HepG2 (cell line): ENCODE results near the gene GRIK5. TPM values are rescaled to one million over a fixed set of nuclear protein-coding genes. Genes with fewer than 3 reads are reported as not detected.

Experiments used
- ATM ChIP-seq: fragments of 450-650 bp; IDR thresholded peaks from 2 replicates; pipeline ENCODE4 v1.7.1; 2017; ENCODE audit warnings: mild to moderate bottlenecking, borderline replicate concordance
- KLF9 ChIP-seq: IDR thresholded peaks from 2 replicates; pipeline ENCODE4 v1.6.1; 2016; ENCODE audit warnings: low read depth
- NFKBIZ ChIP-seq: IDR thresholded peaks from 2 replicates; pipeline ENCODE4 v1.6.1; 2018; ENCODE audit warnings: missing genetic modification reagents, missing compliant biosample characterization
- SALL1 ChIP-seq: sonication (generic); formaldehyde crosslinking; IDR thresholded peaks from 2 replicates; pipeline ENCODE4 v1.8.0; 2022; ENCODE audit warnings: mild to moderate bottlenecking, missing genetic modification reagents
- SNAI1 ChIP-seq: sonication (generic); formaldehyde crosslinking; IDR thresholded peaks from 2 replicates; pipeline ENCODE4 v1.5.0; 2020; ENCODE audit warnings: mild to moderate bottlenecking, missing genetic modification reagents, borderline replicate concordance
- SNRNP70 ChIP-seq: fragments of 200-400 bp; formaldehyde crosslinking; IDR thresholded peaks from 2 replicates; pipeline ENCODE4 v1.6.1; 2017; ENCODE audit warnings: mild to moderate bottlenecking, low read depth, low read length, moderate library complexity
- ZBTB40 ChIP-seq, 2 experiments: fragments of 450-650 bp in 1 of 2; sonication (generic) in 1 of 2; formaldehyde crosslinking in 1 of 2; IDR thresholded peaks; 2 replicates each; pipeline versions ENCODE4 v1.6.1 to v1.8.0; 2016 to 2022; ENCODE audit warnings: antibody characterized with exemption in 1 of 2, mild to moderate bottlenecking in 1 of 2, missing genetic modification reagents in 1 of 2
- ZIK1 ChIP-seq: sonication (generic); formaldehyde crosslinking; IDR thresholded peaks from 2 replicates; pipeline ENCODE4 v1.5.0; 2020; ENCODE audit warnings: mild to moderate bottlenecking, low read depth, missing genetic modification reagents, borderline replicate concordance
- ZNF224 ChIP-seq: sonication (generic); formaldehyde crosslinking; IDR thresholded peaks from 2 replicates; pipeline ENCODE4 v1.5.0; 2020; ENCODE audit warnings: mild to moderate bottlenecking, missing genetic modification reagents
- ZNF230 ChIP-seq: sonication (generic); formaldehyde crosslinking; IDR thresholded peaks from 2 replicates; pipeline ENCODE4 v1.4.0; 2020; ENCODE audit warnings: mild to moderate bottlenecking, missing genetic modification reagents
- ZNF3 ChIP-seq: IDR thresholded peaks from 2 replicates; pipeline ENCODE4 v1.7.0; 2017; ENCODE audit warnings: inconsistent platforms
- ZNF7 ChIP-seq: IDR thresholded peaks from 2 replicates; pipeline ENCODE4 v1.6.1; 2016; ENCODE audit warnings: missing biosample characterization, missing genetic modification reagents
- polyA plus RNA-seq, 8 experiments: library from polyadenylated mRNA; depleted of rRNA in 3 of 8; stranded (reverse) in 7 of 8; unstranded in 1 of 8; fragments of >200 nt; fragmentation: Illumina TruSeq in 4 of 8; extraction: Trizol in 4 of 8; gene quantifications; 2 replicates each; pipeline versions ENCODE4 v1.2.1 to v1.2.3, GENCODE V29; 2011 to 2016; ENCODE audit warnings: low read depth in 4 of 8, missing spikeins in 1 of 8, mixed read lengths in 1 of 8; ENCODE audit not compliant: insufficient read depth in 1 of 8
- total RNA-seq, 5 experiments: library from RNA; depleted of rRNA; stranded (reverse); fragments of >200 nt; fragmentation: Illumina TruSeq; extraction: Trizol; gene quantifications; 2 replicates each; pipeline ENCODE4 v1.2.3, GENCODE V29; 2016; ENCODE audit warnings: low read depth in 1 of 5

Gene GRIK5
- total and polyA plus RNA-seq, 2 of the 13 experiments (the other 11 are each of a cell fraction or from before 2014, with no cell fraction given) = not detected

- no peak for TF ChIP-seq ZBTB40 (IDR thresholded peaks at IDR 0.05)
- no peak for TF ChIP-seq ZBTB40 (CRISPR knock-in tag; IDR thresholded peaks at IDR 0.05)
- no peak for TF ChIP-seq SNAI1 (CRISPR knock-in tag)
- no peak for TF ChIP-seq NFKBIZ (CRISPR knock-in tag)
- no peak for TF ChIP-seq ATM
- TF ChIP-seq ZNF224 (CRISPR knock-in tag) = no peak
- TF ChIP-seq ZNF230 (CRISPR knock-in tag) = no peak
- TF ChIP-seq KLF9 (CRISPR knock-in tag) = no peak
- no peak for TF ChIP-seq SALL1 (CRISPR knock-in tag)
- no peak for TF ChIP-seq ZIK1 (CRISPR knock-in tag)
- no peak for TF ChIP-seq ZNF7 (CRISPR knock-in tag)
- no peak for TF ChIP-seq ZNF3 (CRISPR knock-in tag)
- no peak for TF ChIP-seq SNRNP70
Measured at GRCh38 chr19:42023943-42024260, 46.1 kb downstream of the GRIK5 start (continued).
